Dendritic cell treated with granulocyte-macrophage colony-stimulating factor and Interleukin-4, amounts not matched to agents 40 ng/mL and 50 ng/mL, for 4 days (primary cell): ENCODE results near the gene AFDN.

Experiments used
- H3K27ac Mint-ChIP-seq: one replicate; pipeline ENCODE4 v1.8.0; 2022; ENCODE audit warnings: mild to moderate bottlenecking, mixed read lengths
- H3K27me3 Mint-ChIP-seq: one replicate; pipeline ENCODE4 v1.8.0; 2022; ENCODE audit warnings: mild to moderate bottlenecking, mixed read lengths
- H3K36me3 Mint-ChIP-seq: one replicate; pipeline ENCODE4 v1.8.0; 2022; ENCODE audit warnings: low read depth, mixed read lengths
- H3K4me1 Mint-ChIP-seq: one replicate; pipeline ENCODE4 v1.8.0; 2022; ENCODE audit warnings: low read depth, mixed read lengths
- H3K4me3 Mint-ChIP-seq: one replicate; pipeline ENCODE4 v1.8.0; 2022; ENCODE audit warnings: mild to moderate bottlenecking, moderate library complexity, mixed read lengths
- H3K9me3 Mint-ChIP-seq: one replicate; pipeline ENCODE4 v1.8.0; 2022; ENCODE audit warnings: mixed read lengths
- intact Hi-C: fragments of 100-400 bp; cut with micrococcal nuclease; formaldehyde crosslinking; loops from one replicate; pipeline ENCODE4 v1.15.0; 2022

Gene AFDN

DNA sequence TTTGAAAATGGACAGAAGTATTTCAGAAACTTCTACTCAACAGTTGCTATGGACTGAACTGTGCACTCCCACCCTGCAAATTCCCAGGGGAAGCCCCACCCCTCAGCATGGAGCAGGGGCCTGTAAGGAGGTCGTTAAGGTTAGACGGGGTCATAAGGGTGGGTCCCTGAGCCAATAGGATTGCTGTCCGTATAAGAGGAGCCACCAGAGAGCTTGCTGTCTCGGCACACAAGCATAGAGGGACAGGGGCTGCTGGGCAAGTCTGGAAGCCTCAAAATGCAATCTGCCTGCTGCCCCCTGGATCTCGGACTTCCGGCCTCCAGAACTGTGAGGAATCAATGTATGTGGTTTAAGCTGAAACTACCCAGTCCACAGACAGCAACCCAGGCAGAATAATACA lies 37.4 kb upstream of the AFDN start:
- H3K4me3 Mint-ChIP-seq = no peak overlapping the region
- intact Hi-C loops = no loop called here
- H3K27ac Mint-ChIP-seq = no peak overlapping the region
- peaks cover 19% of the 10 kb centered on the region for H3K27me3 Mint-ChIP-seq
- H3K36me3 Mint-ChIP-seq = no peaks in the 10 kb centered on the region
- peaks cover 11% of the 10 kb centered on the region for H3K9me3 Mint-ChIP-seq
- peaks cover 14% of the 10 kb centered on the region for H3K4me1 Mint-ChIP-seq

DNA sequence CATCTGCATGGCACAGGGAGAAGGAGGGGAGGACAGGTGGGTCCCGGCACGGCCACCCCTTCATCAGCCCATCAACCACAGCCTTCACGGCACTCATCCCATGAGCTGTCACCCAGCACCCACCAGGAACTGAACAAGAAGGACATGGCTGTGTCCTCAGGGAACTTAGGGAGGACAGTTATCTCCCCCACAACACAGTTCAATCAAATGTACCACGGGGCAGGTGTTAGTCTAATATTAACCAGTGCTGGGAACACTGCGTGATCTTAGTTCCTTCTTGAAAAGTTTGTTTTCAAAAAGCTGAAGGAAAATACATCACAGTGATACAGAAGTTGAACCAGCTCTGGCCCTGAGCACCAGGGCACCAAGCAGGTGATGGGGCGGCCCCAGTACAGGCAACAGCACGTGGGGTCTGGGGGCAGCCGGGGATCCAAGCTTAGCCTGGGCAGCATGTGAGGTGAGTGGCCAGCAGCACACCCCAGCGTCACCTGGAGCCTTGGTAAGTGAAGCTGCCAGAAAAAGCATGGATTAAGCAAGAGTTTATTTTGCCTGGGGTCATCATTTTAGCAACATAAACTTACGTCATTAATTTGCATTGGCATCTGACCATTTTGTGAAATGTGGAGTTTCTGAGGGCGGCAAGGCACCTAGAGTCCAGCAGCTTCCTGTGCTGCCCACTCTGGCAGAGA lies 35.5 kb upstream of the AFDN start:
- intact Hi-C loops = no loop called here
- H3K4me3 Mint-ChIP-seq = no peak overlapping the region
- H3K4me1 Mint-ChIP-seq = peaks cover 14% of the 10 kb centered on the region
- no peaks in the 10 kb centered on the region for H3K36me3 Mint-ChIP-seq
- H3K27ac Mint-ChIP-seq = no peak overlapping the region
- peaks cover 38% of the 10 kb centered on the region for H3K27me3 Mint-ChIP-seq
- H3K9me3 Mint-ChIP-seq = peaks cover 11% of the 10 kb centered on the region

DNA sequence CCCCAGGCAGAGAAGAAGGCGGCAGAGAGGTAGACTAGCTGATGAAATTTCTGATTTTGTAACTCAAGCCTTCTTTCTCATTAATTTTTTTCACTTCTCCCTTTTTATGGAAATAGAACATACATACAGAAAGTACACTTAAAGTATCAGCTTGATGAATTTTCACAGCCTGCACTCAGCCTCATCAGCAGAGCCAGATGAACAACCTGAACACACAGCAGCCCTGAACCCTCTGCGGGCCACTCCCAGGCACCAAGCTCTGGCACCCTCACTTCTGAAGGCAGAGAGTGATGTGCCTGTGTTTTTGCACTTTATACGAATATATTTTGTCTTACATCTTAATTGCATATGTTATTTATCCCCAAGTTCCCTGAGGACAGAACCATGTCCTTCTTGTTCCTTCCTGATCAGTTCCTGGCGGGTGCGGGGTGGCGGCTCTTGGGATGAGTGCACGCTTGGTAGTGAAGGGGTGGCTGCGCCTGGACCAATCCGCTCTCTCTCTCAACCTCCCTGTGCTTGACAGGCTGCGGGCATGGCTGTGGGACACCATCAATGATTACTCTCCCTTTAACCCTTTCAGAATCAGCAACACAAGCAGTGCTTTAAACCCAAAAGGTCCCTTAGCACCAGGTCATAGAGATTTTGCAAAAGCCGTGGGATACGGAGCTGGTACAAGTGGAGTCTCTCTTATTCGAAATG lies 34.8 kb upstream of the AFDN start:
- Mint-ChIP-seq H3K9me3 (peaks cover 11% of the 10 kb centered on the region), H3K27ac (no peak overlapping the region), H3K4me3 (no peak overlapping the region), H3K4me1 (peaks cover 14% of the 10 kb centered on the region), H3K27me3 (peaks cover 45% of the 10 kb centered on the region), H3K36me3 (no peaks in the 10 kb centered on the region)
- intact Hi-C loops = no loop called here

DNA sequence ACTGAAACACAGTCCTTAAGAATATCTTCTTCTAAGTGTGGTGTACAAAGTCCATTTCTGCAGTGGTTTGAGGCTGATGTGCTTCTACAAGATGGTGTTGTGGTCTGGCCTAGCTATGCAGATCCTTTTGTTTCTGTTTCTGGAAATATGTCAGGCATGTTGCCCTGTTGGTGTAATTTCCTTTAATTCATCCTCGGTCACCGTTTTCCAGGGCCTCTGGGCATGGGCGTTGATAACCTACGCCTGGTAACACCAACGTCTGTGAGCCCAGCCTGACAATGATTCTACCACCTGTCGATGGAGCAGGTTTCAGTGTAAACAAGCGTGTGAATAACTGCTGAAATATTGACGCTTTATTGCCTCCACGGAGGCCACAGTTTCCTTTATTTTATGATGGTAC lies 33.3 kb upstream of the AFDN start:
- H3K27ac Mint-ChIP-seq = no peak overlapping the region
- H3K27me3 Mint-ChIP-seq = peaks cover 57% of the 10 kb centered on the region
- peaks cover 14% of the 10 kb centered on the region for H3K4me1 Mint-ChIP-seq
- H3K36me3 Mint-ChIP-seq = no peaks in the 10 kb centered on the region
- no peak overlapping the region for H3K4me3 Mint-ChIP-seq
- intact Hi-C loops = no loop called here
- H3K9me3 Mint-ChIP-seq = peaks cover 11% of the 10 kb centered on the region

DNA sequence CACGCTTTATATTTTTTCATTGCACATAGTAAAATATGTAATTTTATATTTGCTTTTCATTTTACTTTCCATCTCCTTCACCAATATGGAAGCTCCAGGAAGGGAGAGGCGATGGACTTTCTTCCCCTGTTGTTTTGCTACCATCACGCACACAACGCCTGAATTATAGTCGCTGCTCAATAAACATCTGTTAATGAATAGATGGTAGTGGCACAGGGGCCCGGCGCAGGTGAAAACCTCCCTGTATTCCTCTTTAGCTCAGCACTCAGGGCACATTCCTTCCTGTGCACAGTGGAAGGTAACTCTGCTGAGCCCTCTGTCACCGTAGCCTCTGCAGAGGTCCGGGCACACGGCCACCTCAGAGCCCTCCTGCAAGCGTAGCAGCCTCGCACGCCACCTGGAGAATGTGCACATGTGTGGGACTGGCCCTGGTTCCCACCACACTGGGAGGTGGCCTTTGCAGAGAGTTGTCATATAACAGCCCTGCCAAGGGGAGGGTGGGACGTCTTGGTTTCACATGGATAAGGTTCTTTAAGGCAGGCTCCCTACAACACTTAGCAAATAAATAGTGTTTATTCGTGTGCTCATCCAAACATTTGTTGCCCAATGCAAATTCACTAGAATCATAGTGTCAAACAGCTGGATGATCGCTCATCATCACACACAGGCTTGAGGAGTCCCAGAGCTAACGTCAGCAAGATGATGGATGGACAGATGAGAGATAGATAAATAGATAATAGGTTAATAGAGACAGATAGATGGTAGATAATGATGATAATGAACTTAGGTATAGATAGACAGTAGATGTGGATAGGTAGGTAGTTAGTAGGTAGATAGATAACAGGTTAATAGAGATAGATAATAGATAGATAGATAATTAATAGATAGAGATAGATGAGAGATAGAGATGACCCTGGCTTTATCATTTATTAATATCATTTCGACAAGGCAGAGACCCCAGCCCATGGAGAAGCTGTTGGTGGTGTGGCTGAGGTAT lies 32.3 kb upstream of the AFDN start:
- H3K4me1 Mint-ChIP-seq = peaks cover 14% of the 10 kb centered on the region
- H3K36me3 Mint-ChIP-seq = no peaks in the 10 kb centered on the region
- H3K27ac Mint-ChIP-seq = no peak overlapping the region
- intact Hi-C loops = no loop called here
- H3K9me3 Mint-ChIP-seq = peaks cover 11% of the 10 kb centered on the region
- peaks cover 64% of the 10 kb centered on the region for H3K27me3 Mint-ChIP-seq
- no peak overlapping the region for H3K4me3 Mint-ChIP-seq

DNA sequence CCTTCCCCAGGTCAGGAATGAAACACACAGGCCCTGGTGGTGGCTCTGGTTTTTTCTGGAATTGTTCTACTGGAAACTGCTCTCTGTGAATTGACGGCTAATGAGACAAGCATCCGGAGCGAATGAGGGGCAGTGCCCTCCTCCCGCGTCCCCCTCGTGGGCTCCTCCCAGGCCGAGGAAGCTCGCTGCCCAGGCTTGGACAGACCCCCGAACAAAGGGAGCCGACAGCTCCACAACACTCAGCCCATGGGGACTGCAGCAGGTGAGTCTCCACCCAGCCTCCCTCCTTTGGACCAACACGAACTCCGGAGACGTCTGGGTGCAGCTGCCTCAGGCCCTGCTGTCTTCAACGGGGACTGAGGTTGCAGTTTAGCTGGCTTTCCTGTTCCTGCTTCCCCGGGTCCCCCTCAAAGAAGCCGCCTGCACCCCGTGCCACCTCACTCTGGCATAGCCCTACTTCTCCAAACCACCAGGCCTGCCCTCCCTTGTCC lies 31.3 kb upstream of the AFDN start:
- Mint-ChIP-seq H3K27me3 (peaks cover 69% of the 10 kb centered on the region), H3K36me3 (no peaks in the 10 kb centered on the region), H3K27ac (no peak overlapping the region), H3K4me1 (peaks cover 14% of the 10 kb centered on the region), H3K4me3 (no peak overlapping the region), H3K9me3 (peaks cover 11% of the 10 kb centered on the region)
- intact Hi-C loops = no loop called here

DNA sequence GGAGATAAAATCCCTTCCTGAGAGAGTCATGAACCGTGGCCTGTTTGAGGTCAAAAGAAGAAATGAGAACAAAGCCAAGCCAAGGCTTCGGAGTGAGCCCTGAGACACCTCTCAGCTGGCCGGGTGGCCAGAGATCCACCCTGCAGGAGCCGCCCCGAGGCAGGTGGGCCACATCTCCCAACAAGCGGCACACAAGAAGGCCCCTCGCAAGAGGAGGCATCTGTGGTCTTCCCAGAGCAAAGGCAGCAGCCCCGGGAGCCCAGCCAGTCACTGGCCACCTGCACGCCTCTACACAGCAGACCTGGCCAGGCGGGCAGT lies 30.9 kb upstream of the AFDN start:
- Mint-ChIP-seq H3K4me3 (no peak overlapping the region), H3K27me3 (peaks cover 69% of the 10 kb centered on the region), H3K36me3 (no peaks in the 10 kb centered on the region), H3K4me1 (peaks cover 14% of the 10 kb centered on the region), H3K27ac (no peak overlapping the region), H3K9me3 (peaks cover 11% of the 10 kb centered on the region)
- intact Hi-C loops = no loop called here

DNA sequence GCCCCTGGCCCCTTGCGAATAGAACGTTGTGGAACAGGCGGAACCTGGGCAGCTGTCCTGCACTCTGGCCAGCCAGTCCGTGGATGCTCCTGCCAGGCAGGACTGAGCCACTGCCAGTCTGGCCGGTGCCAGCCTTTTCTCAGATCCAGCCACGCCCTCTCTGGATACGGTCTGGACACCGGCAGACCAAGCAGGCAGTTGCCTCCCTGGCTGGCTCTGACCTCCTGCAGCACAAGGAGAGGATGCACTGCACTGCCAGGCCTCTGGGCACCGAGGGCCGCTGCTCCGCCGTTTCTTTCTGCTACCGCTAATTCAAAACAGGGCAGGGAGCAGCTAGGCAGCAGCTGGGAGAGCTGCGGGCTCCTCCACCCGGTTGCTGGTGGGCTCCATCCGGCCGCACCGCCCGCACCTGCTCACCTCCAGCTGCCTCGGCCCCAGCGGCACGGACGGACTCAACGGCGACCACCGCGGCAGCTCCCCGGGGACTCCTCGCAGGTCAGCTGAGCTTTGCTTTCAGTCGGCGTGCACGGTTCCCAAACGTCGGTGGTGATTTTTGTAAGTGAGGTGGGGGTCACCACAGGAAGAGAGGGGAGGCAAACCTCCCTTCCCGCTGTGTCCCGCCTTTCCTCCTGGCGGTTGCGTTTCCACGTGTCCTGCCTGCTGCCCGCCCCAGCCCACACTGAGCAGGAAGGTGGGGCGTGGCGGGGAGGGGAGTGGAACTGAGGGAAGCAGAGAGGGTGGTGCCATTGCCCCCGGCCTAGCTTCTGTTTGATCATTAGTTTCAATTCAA lies 30.3 kb upstream of the AFDN start:
- peaks cover 69% of the 10 kb centered on the region for H3K27me3 Mint-ChIP-seq
- peaks cover 9% of the 10 kb centered on the region for H3K4me1 Mint-ChIP-seq
- H3K27ac Mint-ChIP-seq = no peak overlapping the region
- H3K36me3 Mint-ChIP-seq = no peaks in the 10 kb centered on the region
- peaks cover 11% of the 10 kb centered on the region for H3K9me3 Mint-ChIP-seq
- intact Hi-C loops = no loop called here
- H3K4me3 Mint-ChIP-seq = peak overlapping the region; percentile 28

DNA sequence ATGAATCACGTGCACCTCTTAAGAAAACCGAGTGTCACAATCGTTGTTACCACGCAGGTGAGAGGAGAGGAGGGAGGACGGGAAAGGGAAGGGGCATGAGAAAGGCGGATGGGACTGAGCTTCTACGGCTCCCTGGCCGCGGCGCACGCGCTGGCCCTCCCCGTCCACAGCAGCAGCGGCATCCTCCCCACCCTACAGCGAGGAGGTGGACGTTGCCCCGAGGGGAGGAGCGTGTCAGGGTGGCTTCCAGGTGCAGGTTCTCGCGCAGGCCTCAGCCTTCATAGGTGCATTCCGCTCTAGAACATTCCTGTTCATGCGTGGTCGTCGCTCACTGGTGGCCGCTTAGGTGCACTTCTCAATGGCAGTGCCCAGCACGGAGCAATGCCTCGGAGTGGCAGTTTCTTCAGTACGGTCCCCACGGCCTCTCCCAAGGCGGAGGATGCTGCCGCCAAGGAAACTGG lies 29.7 kb upstream of the AFDN start:
- Mint-ChIP-seq H3K36me3 (no peaks in the 10 kb centered on the region), H3K27ac (no peak overlapping the region), H3K4me3 (no peak overlapping the region), H3K27me3 (peaks cover 76% of the 10 kb centered on the region), H3K9me3 (peaks cover 10% of the 10 kb centered on the region), H3K4me1 (peaks cover 2% of the 10 kb centered on the region)
- intact Hi-C loops = no loop called here

DNA sequence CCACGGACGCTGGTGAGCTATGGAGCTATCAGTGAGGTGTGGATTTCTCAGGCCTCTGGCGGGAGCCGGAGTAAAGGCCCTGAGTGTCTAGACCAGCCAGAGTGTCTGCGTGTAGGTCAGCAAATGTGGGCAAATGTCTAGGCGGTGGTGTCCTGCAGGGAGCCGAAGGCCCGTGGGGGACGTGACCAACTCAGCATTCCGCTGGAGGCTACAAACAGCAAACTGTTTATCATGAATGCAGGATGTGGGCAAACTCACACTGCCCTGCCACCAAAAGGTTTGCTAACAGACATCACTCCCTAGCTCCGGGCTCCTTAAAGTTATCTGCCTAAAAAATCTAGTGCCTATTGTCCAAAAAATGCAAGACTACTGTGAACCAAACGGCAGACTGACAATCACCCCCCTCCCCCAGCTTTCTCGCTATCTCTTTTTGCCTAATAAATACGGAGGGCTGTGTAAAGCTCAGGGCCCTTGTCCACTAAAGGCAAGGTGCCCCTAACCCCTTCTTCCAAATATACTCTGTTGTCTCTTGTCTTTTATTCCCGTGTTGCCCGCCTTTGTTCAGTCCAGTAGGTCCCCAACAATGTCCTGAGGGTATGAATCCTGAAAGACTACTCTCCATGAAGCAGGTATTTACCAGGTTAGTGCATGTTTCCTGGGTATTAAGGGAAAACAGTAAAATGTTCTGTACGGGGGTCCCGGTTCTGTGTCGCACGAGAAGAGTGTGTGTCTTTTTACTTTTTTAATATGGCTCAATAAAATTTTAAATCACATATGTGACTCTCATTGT lies 29.0 kb upstream of the AFDN start:
- Mint-ChIP-seq H3K4me3 (no peak overlapping the region), H3K27me3 (peaks cover 80% of the 10 kb centered on the region), H3K27ac (no peak overlapping the region), H3K4me1 (no peaks in the 10 kb centered on the region), H3K36me3 (no peaks in the 10 kb centered on the region), H3K9me3 (peaks cover 3% of the 10 kb centered on the region)
- intact Hi-C loops = no loop called here

DNA sequence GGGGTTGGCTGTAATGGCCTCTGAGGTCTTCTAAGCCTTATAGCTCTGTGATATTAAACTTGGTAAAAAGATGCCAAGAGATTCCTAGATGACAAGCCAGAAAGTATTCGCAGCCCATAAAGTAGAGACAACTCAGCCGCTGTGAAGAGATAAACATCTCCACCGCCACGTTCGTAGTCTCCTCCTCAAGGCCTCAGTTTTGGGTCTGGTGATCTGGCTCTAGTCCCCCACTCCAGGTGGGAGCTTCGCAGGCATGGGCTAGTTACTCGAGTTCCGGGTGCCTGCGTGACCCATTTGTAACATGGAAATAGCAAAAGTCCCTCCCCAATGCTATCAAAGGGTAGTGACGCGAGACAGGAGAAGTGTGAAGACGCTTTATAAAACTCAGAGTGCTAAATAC lies 28.3 kb upstream of the AFDN start:
- peaks cover 81% of the 10 kb centered on the region for H3K27me3 Mint-ChIP-seq
- no peaks in the 10 kb centered on the region for H3K4me1 Mint-ChIP-seq
- no peaks in the 10 kb centered on the region for H3K36me3 Mint-ChIP-seq

DNA sequence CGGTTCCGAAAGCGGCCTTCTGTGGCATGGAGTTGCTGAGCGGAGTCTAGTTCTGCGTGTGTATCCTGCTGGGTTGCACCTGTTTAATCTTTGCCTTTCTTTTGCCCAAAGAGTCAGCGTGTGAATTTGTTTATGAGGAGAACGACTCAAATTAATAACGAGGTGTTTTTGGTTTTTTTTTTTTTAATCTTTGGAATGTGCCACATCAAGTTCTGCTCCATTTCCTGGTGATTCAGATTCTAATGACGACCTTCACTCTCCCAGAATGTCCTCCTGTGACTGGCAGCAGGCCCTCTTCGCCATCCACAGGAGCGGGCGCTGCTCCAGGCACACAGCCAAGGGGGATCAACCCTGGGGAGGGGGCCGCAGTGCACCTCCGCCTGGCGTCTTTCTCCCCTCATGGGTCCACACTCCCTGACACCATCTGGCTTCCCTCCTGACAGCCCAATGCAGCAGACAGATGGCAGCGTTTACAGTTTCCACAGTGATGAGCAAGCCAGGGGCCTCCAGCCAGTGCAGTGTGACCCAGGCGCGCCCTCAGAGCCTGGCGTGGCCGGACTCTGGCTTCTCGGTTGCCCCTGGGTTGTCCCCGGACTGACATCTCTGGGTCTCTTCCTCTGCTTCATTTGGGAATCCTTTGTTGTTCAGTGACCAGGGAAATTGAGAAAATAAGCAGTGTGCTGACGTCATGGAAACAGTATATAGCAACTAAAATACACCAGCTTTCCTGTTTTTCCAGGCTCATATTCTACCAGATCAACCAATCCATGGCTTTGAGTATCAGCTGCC lies 27.5 kb upstream of the AFDN start:
- no peaks in the 10 kb centered on the region for H3K4me1 Mint-ChIP-seq
- no peak overlapping the region for H3K4me3 Mint-ChIP-seq
- peaks cover 78% of the 10 kb centered on the region for H3K27me3 Mint-ChIP-seq
- H3K9me3 Mint-ChIP-seq = no peaks in the 10 kb centered on the region
- no peak overlapping the region for H3K27ac Mint-ChIP-seq
- no peaks in the 10 kb centered on the region for H3K36me3 Mint-ChIP-seq
- intact Hi-C loops = no loop called here

More for the DNA sequence above, 28.3 kb upstream of the AFDN start:
- Mint-ChIP-seq H3K9me3 (no peaks in the 10 kb centered on the region), H3K4me3 (no peak overlapping the region), H3K27ac (no peak overlapping the region)
- intact Hi-C loops = no loop called here
